ENCODE measurements around the gene SULT6B1.
"Not testable (repeated sequence)": the region's sequence is repeated elsewhere in the genome, so short reads cannot be mapped to it uniquely, and the experiment has no call there.

SULT6B1 gene

GRCh38 chr2:37195862-37196319, 7.4 kb upstream of the SULT6B1 start:
- DNase-seq: not testable (repeated sequence)

GRCh38 chr2:37192551-37192950, 4.1 kb upstream of the SULT6B1 start:
- DNase-seq: no peak

GRCh38 chr2:37191747-37192146, 3.3 kb upstream of the SULT6B1 start:
- no peak for DNase-seq

- no peak for DNase-seq
Observed at GRCh38 chr2:37191253-37191652, 2.8 kb upstream of the SULT6B1 start.

- no peak for DNase-seq
Observed at GRCh38 chr2:37190290-37190689, 1.8 kb upstream of the SULT6B1 start.

GRCh38 chr2:37189452-37190153, 1.1 kb upstream of the SULT6B1 start:
- no peak for DNase-seq

- DNase-seq: no peak
Observed at GRCh38 chr2:37181726-37182684, 6.5 kb downstream of the SULT6B1 start.

GRCh38 chr2:37180640-37181039, 7.8 kb downstream of the SULT6B1 start:
- DNase-seq: no peak

- DNase-seq: no peak
Observed at GRCh38 chr2:37180006-37180639, 8.3 kb downstream of the SULT6B1 start.

- DNase-seq: no peak
Observed at GRCh38 chr2:37173741-37174140, 14.7 kb downstream of the SULT6B1 start.

GRCh38 chr2:37171624-37171950, 16.9 kb downstream of the SULT6B1 start:
- DNase-seq: no peak

- DNase-seq: peak in 1 of 2 experiments; percentile 18
Observed at GRCh38 chr2:37168217-37168981, 20.1 kb downstream of the SULT6B1 start.

GRCh38 chr2:37167636-37168180, 20.8 kb downstream of the SULT6B1 start:
- no peak for DNase-seq

- DNase-seq: no peak
Observed at GRCh38 chr2:37164757-37165156, 23.7 kb downstream of the SULT6B1 start.

GRCh38 chr2:37156857-37157714, 31.4 kb downstream of the SULT6B1 start, which contains the start of gene EIF2AK2:
Gene EIF2AK2 (minus strand): TSS chr2:37156980. CDS start chr2:37147806, 9,174 bp downstream.
- DNase-seq: peak; percentile 43 to 77

GRCh38 chr2:37156071-37156856, 32.2 kb downstream of the SULT6B1 start:
- DNase-seq: peak in 1 of 2 experiments; percentile 64

GRCh38 chr2:37154785-37155184, 33.7 kb downstream of the SULT6B1 start:
- DNase-seq: no peak

GRCh38 chr2:37153224-37153623, 35.2 kb downstream of the SULT6B1 start:
- no peak for DNase-seq

- DNase-seq: no peak
Observed at GRCh38 chr2:37149626-37150322, 38.7 kb downstream of the SULT6B1 start.

GRCh38 chr2:37148325-37148724, 40.1 kb downstream of the SULT6B1 start:
- DNase-seq: no peak

Measured in NCI-H187 (cell line).